GM19438 (cell line): ENCODE results near the gene OR2F1.
"Not testable (repeated sequence)": the region's sequence is repeated elsewhere in the genome, so short reads cannot be mapped to it uniquely, and the experiment has no call there.

ENCODE experiments used
- ATAC-seq: cut with Tn5 transposase; IDR thresholded peaks from one replicate; pipeline ENCODE4 v1.9.1; 2021; ENCODE audit warnings: low read depth; ENCODE audit not compliant: unreplicated experiment

Gene OR2F1

DNA sequence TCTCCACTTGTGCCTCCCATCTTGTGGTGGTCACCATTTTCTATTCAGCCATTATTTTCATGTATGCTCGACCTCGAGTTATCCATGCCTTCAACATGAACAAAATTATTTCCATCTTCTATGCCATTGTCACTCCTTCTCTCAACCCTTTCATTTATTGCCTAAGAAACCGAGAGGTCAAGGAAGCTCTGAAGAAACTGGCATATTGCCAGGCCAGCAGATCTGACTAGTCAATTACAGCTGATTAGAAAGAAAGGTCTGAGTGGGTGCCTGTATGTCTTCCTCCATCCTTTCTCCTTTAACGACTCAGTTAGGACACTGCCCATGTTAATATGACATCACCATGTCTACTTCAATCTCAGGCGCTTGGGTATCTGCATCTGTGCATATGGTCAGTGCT is 50.1 kb downstream of the OR2F1 start:
- no peak for ATAC-seq

GRCh38 chr7:144006029-144006691 is 51.5 kb downstream of the OR2F1 start:
- no peak for ATAC-seq

GRCh38 chr7:144006692-144007042 is 52.0 kb downstream of the OR2F1 start:
- no peak for ATAC-seq

- ATAC-seq = no peak
Observed at GRCh38 chr7:144009361-144009760, 54.7 kb downstream of the OR2F1 start.

- not testable (repeated sequence) for ATAC-seq
Observed at GRCh38 chr7:144010061-144010460, 55.4 kb downstream of the OR2F1 start.

- ATAC-seq = not testable (repeated sequence)
Observed at GRCh38 chr7:144010821-144011220, 56.2 kb downstream of the OR2F1 start.

DNA sequence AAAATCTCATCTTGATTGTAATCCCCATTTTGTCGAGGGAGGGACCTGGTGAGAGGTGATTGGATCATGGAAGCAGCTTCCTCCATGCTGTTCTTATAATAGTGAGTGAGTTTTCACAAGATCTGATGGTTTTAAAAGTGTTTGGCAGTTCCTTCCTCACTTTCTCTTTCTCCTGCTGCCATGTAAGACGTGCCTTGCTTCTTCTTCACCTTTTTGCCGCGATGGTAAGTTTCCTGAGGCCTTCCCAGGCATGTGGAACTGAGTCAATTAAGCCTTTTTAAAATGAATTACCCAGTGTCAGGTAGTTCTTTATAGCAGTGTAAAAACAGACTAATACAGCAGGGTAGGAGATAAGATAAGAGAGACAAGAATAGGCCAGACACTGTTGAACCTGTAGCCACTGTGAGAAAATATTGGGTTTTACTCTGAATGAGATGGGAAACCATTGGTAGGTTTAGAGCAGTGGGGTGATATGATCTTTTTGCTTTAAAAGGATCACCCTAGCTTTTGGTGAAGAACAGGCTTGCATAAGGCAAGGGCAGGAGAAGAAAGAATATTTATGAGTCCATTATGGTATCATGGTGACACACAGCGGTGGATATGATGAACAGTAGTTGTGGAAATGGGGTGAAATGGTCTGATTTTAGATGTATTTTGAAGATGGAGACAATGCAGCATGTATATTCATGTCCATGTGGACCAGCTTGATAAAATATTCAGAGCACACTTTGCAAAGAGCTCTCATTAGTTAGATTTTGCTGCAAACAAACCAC is 57.0 kb downstream of the OR2F1 start:
- ATAC-seq = no peak
